Parathyroid adenoma (tissue), 2 donors: ENCODE results near the gene BCAM.

Experiments
- H2AFZ ChIP-seq: fragments of 300-600 bp; sonication (generic); one replicate; pipeline ENCODE4 v1.7.0; 2017; ENCODE audit warnings: antibody characterized with exemption, mild to moderate bottlenecking
- H3K27ac ChIP-seq: fragments of 300-600 bp; sonication (generic); one replicate; pipeline ENCODE4 v1.7.0; 2017
- H3K27me3 ChIP-seq: fragments of 300-600 bp; sonication (generic); one replicate; pipeline ENCODE4 v1.7.0; 2017; ENCODE audit warnings: low read length; ENCODE audit not compliant: control insufficient read depth, insufficient read depth
- H3K36me3 ChIP-seq: fragments of 300-600 bp; sonication (generic); one replicate; pipeline ENCODE4 v1.7.0; 2017; ENCODE audit warnings: low read length; ENCODE audit not compliant: control insufficient read depth, insufficient read depth
- H3K4me1 ChIP-seq: fragments of 300-600 bp; sonication (generic); one replicate; pipeline ENCODE4 v1.7.0; 2017; ENCODE audit warnings: control low read depth
- H3K4me2 ChIP-seq: fragments of 300-600 bp; sonication (generic); one replicate; pipeline ENCODE4 v1.7.0; 2017; ENCODE audit warnings: low read length
- H3K4me3 ChIP-seq: fragments of 300-600 bp; sonication (generic); one replicate; pipeline ENCODE4 v1.7.0; 2017; ENCODE audit warnings: low read depth, low read length
- H3K79me2 ChIP-seq: fragments of 300-600 bp; sonication (generic); one replicate; pipeline ENCODE4 v1.7.0; 2017; ENCODE audit warnings: control low read depth
- H3K9ac ChIP-seq: fragments of 300-600 bp; sonication (generic); one replicate; pipeline ENCODE4 v1.7.0; 2017; ENCODE audit warnings: mild to moderate bottlenecking
- H3K9me3 ChIP-seq: fragments of 300-600 bp; sonication (generic); one replicate; pipeline ENCODE4 v1.7.0; 2017; ENCODE audit warnings: low read length; ENCODE audit not compliant: control insufficient read depth
- CTCF ChIP-seq: fragments of 300-600 bp; sonication (generic); IDR thresholded peaks from one replicate; pipeline ENCODE4 v1.7.0; 2017; ENCODE audit warnings: antibody characterized with exemption, mild to moderate bottlenecking
- donor health status: primary hyperparathyroidism.

BCAM gene

GRCh38 chr19:44814517-44814916 is 5.6 kb downstream of the BCAM start:
- H3K27ac ChIP-seq = no peak overlapping the region
- no peak overlapping the region for H3K4me2 ChIP-seq
- H3K9me3 ChIP-seq = no peaks in the 10 kb centered on the region
- no peak overlapping the region for H3K4me3 ChIP-seq
- H3K36me3 ChIP-seq = no peaks in the 10 kb centered on the region
- no peaks in the 10 kb centered on the region for H3K27me3 ChIP-seq
- no peak overlapping the region for H2AFZ ChIP-seq
- no peak for TF ChIP-seq CTCF
- H3K4me1 ChIP-seq = no peaks in the 10 kb centered on the region
- no peaks in the 10 kb centered on the region for H3K79me2 ChIP-seq
- no peak overlapping the region for H3K9ac ChIP-seq

GRCh38 chr19:44816301-44816700 is 7.4 kb downstream of the BCAM start:
- no peaks in the 10 kb centered on the region for H3K36me3 ChIP-seq
- no peak overlapping the region for H2AFZ ChIP-seq
- H3K4me1 ChIP-seq = no peaks in the 10 kb centered on the region
- no peak overlapping the region for H3K4me2 ChIP-seq
- no peaks in the 10 kb centered on the region for H3K9me3 ChIP-seq
- no peak for TF ChIP-seq CTCF
- no peak overlapping the region for H3K9ac ChIP-seq
- H3K4me3 ChIP-seq = no peak overlapping the region
- H3K79me2 ChIP-seq = no peaks in the 10 kb centered on the region
- H3K27ac ChIP-seq = no peak overlapping the region
- no peaks in the 10 kb centered on the region for H3K27me3 ChIP-seq

GRCh38 chr19:44817725-44818465 is 9.0 kb downstream of the BCAM start:
- no peak overlapping the region for H3K27ac ChIP-seq
- no peaks in the 10 kb centered on the region for H3K27me3 ChIP-seq
- TF ChIP-seq CTCF = no peak
- no peak overlapping the region for H2AFZ ChIP-seq
- H3K79me2 ChIP-seq = no peaks in the 10 kb centered on the region
- no peak overlapping the region for H3K9ac ChIP-seq
- H3K4me2 ChIP-seq = no peak overlapping the region
- H3K36me3 ChIP-seq = no peaks in the 10 kb centered on the region
- H3K9me3 ChIP-seq = no peaks in the 10 kb centered on the region
- no peak overlapping the region for H3K4me3 ChIP-seq
- H3K4me1 ChIP-seq = no peaks in the 10 kb centered on the region

GRCh38 chr19:44818466-44819031 is 9.6 kb downstream of the BCAM start:
- H3K36me3 ChIP-seq = no peaks in the 10 kb centered on the region
- H3K27ac ChIP-seq = no peak overlapping the region
- no peaks in the 10 kb centered on the region for H3K9me3 ChIP-seq
- H3K9ac ChIP-seq = no peak overlapping the region
- H2AFZ ChIP-seq = no peak overlapping the region
- no peaks in the 10 kb centered on the region for H3K4me1 ChIP-seq
- no peak overlapping the region for H3K4me2 ChIP-seq
- H3K4me3 ChIP-seq = no peak overlapping the region
- no peaks in the 10 kb centered on the region for H3K79me2 ChIP-seq
- H3K27me3 ChIP-seq = no peaks in the 10 kb centered on the region
- TF ChIP-seq CTCF = no peak
